ENCODE measurements around the gene PROKR1.

DNA sequence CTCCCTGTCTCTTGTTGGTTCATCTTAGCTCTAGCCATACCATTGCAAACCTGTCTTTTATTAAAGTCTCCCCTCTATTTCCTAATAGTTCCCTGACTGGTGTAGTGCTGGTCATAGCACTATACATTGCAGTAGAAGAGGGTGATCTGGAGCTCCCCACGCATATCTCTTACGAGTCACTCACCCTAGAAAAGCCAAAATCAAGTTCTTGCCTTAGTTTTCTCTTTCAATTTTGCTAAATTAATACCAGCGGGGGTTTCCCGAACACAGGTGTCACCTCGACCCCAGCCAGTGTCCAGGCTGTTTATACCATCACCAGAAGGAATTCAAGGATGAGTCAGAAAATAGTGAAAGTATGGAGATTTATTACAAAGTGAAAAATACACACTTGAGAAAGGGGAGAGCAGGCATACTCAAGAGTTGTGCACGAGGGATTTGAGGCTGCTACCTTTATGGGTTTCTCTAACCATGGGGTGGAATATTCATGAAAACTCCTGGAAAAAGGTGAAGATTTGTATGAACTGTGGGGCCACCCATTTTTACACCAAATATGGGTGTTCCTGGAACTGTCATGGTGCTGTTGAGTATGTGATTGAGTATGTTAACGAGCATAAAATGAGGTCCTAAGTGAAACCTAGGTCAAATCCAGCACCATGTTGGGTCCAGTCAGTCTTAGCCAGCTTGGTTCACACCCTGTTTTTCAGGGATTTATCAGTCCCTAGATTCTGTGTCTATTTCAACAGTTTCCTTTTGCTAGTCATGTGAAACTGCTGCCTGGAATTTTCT lies 20.2 kb downstream of the PROKR1 start:
- no peak for TF ChIP-seq CTCF (IDR thresholded peaks at IDR 0.05)
- no peak for TF ChIP-seq EZH2 (IDR thresholded peaks at IDR 0.05; ENCODE audit: borderline replicate concordance, insufficient read depth, low read depth, low read length, poor library complexity, severe bottlenecking)

Measured in B cell (primary cell).